Measurements from ENCODE around the gene PHTF2.
"Not testable (repeated sequence)": the region's sequence is repeated elsewhere in the genome, so short reads cannot be mapped to it uniquely, and the experiment has no call there.

The PHTF2 gene

DNA sequence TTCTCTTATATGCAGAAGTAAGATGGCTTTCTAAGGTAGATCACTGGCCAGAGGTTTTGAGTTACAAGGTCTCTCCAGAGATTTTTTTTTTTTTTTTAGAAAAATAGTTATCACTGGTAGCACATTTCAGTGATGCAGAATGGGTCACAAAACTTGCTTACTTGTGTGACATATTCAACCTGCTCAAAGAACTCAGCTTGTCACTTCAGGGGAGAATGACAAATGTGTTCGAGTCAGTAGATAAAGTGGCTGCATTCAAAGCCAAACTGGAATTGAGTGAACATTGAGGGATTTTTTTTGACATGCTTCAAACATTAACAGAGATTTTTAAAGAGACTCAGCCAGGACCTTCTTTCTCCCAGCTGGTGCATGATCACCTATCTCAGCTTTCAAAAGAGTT lies 33.4 kb downstream of the PHTF2 start:
- no peak for DNase-seq

DNA sequence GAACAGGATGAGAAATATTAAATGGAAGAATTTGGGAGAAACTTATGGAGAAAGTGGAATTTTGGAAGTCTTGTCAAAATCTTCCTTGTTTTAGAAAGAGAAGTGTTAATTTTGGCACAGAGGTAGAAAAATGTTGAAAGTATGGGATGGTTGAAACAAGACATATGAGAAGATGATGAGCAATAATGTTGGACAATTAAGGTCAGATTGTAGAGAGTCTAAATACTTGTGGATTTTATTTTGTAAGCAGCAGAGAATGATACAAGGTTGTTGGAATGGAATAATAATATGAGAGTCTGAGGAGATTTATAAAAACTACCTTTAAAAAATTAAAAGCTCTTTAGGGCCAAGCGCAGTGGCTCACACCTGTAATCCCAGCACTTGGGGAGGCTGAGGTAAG lies 34.6 kb downstream of the PHTF2 start:
- no peak for DNase-seq

- not testable (repeated sequence) for DNase-seq
Observed at GRCh38 chr7:77836425-77836824, 37.9 kb downstream of the PHTF2 start.

- DNase-seq = no peak
Observed at GRCh38 chr7:77837275-77837674, 38.7 kb downstream of the PHTF2 start.

DNA sequence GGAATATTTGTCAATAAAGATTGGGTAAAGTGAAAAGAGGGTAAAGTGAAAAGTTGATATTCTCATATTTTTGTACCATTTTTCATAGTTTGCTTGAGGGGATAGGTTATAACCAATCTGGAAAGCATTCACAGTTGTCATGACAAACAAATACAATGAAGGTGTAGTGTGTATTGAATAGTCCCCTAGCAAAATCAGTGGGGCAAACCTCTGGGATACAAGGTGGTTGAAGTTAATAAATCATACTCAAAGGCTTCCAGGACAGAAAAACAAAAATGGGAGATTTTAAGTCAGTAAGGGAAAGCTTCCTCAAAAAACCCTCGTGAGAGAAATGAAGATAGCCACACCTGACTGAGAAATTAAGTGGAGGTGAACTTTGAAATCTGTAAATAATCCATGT lies 39.4 kb downstream of the PHTF2 start:
- DNase-seq = no peak

GRCh38 chr7:77838929-77839491 lies 40.4 kb downstream of the PHTF2 start:
- DNase-seq = no peak

GRCh38 chr7:77839919-77840318 lies 41.3 kb downstream of the PHTF2 start:
- no peak for DNase-seq

DNA sequence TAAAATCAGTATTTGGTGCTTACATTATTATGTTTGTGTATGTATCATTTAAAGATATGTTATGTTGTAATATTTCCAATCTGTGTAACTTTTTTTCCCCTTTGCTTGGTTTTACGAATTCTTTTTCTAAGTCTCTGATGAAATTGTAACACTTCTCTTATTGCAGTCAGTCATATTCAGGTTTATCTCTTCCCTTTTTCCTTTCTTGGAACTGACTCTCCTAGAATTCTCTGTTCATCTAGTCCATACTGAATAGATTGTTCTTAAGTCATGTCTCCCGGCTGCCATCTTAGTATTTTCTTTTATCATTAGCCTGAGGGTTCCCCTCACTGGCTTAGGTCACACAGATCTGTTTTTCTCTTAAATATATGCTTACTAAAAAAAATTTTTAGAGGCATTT lies 44.6 kb downstream of the PHTF2 start:
- no peak for DNase-seq

DNA sequence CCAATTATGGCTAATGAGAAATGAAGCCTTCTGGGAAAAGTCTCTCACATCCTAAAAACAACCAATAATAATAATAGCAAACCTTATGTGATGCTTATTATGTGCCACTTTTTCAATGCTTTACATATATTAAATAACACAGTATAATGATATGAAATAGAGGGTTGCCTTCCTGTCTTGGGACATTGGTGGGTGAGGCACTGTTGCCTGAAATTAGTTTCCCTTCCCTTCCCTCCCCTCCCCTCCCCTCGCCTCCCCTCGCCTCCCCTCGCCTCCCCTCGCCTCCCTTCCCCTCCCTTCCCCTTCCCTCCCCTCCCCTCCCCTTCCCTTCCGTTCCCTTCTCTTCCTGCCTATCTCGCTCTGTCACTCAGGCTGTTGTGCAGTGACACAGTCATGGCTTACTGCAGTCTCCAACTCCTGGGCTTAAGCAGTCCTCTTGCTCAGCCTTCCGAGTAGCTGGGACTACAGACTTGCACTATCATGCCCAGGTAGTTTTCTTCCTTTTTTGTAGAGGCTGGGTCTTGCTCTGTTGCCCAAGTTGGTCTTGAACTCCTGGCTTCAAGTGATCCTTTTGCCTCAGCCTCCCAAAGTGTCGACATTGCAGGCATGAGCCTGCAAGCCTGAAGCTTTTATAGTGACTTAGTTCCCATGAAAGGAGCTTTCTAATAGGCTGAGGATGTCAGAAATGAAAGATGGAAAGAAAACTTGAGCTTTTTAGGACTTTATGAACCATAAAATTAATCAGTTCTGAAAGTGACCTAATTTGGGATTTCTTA lies 47.9 kb downstream of the PHTF2 start:
- no peak for DNase-seq

GRCh38 chr7:77855371-77856083 lies 57.0 kb downstream of the PHTF2 start:
- no peak for DNase-seq

GRCh38 chr7:77858278-77858677 lies 59.7 kb downstream of the PHTF2 start:
- DNase-seq = no peak

GRCh38 chr7:77859343-77859742 lies 60.8 kb downstream of the PHTF2 start:
- DNase-seq = no peak

DNA sequence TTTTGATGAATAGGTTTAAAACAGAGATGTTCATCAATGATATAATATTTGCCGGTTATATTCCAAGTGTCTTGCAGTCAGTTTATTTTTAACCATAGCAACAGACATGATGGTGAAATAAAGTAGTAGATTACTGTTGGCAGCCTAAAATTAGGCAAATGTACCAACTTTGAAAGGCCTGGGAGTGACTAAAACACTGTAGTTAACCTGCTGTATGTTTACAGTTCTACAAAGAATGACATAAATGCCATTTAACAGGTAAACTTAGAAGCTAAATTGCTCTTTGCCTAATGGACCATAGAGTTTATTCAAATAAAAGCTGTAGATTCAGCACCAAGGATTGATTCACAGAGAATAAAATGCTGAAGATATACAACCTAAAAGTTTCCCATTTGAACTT lies 64.1 kb downstream of the PHTF2 start:
- DNase-seq = no peak

GRCh38 chr7:77863860-77864259 lies 65.3 kb downstream of the PHTF2 start:
- DNase-seq = no peak

- DNase-seq = no peak
Observed at GRCh38 chr7:77866370-77866769, 67.8 kb downstream of the PHTF2 start.

GRCh38 chr7:77866786-77867536 lies 68.4 kb downstream of the PHTF2 start:
- DNase-seq = no peak

GRCh38 chr7:77867537-77867865 lies 68.9 kb downstream of the PHTF2 start:
- no peak for DNase-seq

GRCh38 chr7:77872256-77872655 lies 73.7 kb downstream of the PHTF2 start:
- DNase-seq = not testable (repeated sequence)

DNA sequence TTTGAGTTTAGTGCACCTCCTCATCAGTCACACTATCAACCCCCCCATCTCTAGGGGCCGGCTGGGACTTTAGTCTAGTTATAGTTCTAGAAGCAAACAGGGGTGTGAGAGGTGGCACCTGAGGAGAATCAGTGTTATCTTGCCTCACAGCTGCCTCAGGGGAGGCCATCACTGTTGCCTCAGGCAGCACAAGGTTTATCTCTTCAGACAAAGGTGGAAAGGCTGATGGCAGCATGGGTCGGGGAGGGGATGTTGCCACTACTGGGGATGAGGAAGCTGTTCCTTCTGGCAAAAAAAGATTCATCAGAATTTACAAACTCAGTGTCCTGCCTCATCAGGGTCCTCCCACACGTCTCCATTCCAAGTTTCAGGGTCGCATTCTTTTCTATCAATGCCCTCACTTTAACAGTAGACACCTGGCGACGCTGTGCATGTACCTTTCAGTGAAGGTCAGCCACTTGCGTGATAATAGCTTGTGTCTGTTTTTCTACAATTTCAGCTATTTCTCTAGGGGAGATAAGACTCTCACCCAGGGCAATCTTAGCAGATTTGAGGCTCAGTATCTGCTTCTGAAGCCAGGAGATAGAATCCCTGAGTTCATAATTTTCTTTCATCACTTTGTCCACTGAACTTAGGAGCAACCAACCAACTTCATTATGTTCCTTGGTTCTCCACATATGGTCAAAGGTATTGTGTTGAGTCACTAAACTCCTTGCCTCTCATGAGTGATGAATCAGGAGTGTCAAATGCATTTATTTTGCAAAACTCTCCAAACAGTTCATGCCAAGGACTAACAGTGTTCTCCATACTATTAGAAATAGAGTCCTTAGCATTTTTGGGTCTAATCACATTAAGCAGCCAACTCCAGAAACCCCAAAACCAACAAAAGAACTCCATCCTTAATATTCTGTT lies 75.1 kb downstream of the PHTF2 start:
- not testable (repeated sequence) for DNase-seq

DNA sequence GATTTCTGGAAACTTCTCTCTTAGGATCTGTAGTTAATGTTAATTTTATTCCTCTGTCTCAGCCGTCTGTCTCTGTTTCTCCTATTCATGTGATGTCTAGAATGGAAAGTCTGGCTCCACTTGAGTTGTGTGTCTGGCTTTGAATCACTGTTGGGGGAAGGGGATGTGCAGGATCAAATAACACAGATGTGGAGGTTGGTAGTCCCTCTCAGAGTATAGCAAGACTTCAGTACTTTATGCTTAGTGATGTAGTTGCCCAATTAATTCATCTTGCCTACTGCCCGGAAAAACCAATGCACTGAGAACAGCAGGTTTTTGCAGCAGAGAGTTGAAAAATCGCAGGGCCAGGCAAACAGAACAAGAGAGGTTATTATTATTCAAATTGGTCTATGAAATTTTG lies 79.2 kb downstream of the PHTF2 start:
- DNase-seq = no peak

DNA sequence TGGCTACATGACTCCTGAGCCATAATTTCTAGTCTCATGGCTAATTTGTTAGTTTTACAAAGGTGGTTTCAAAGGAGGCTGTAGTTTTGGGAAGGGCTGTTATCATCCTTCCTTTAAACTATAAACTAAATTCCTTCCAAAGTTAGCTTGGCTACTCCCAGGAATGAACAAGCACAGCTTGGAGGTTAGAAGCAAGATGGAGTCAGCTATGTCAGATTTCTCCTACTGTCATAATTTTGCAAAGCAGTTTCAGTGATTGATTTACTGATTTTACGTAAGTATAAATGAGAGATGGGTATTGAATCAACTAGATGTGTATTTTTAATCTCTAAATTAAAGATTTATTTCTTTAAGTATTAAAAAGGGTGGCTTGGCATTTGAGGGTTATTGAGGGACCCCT lies 79.9 kb downstream of the PHTF2 start:
- DNase-seq = no peak

GRCh38 chr7:77879272-77879671 lies 80.7 kb downstream of the PHTF2 start:
- DNase-seq = no peak

- no peak for DNase-seq
Observed at GRCh38 chr7:77881871-77882270, 83.3 kb downstream of the PHTF2 start.
